22Rv1 (cell line): ENCODE data around the gene NADSYN1.

Experiments
- ZFX ChIP-seq: fragments of 450-650 bp; IDR thresholded peaks from 2 replicates; pipeline ENCODE4 v1.6.1; 2017; ENCODE audit warnings: antibody characterized with exemption, borderline replicate concordance
- TF ChIP-seq, protein P1 (sequence below): fragments of 450-650 bp; IDR thresholded peaks from 2 replicates; pipeline ENCODE4 v1.5.1; 2017; ENCODE audit warnings: mild to moderate bottlenecking

DNA sequence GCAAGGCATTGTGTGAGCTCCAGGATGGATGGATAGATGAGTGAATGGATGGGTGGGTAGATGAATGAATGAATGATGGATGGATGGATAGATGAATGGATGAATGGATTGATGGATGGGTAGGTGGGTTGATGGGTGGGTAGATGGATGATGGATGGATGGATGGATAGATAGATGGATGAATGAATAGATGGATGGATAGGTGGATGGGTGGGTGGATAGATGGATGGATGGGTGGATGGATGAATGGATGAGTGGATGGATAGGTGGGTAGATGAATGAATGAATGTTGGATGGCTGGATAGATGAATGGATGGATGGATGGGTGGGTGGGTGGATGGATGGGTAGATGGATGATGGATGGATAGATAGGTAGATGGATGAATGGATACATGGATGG, 38.4 kb upstream of the NADSYN1 start:
- TF ChIP-seq, protein P1, sequence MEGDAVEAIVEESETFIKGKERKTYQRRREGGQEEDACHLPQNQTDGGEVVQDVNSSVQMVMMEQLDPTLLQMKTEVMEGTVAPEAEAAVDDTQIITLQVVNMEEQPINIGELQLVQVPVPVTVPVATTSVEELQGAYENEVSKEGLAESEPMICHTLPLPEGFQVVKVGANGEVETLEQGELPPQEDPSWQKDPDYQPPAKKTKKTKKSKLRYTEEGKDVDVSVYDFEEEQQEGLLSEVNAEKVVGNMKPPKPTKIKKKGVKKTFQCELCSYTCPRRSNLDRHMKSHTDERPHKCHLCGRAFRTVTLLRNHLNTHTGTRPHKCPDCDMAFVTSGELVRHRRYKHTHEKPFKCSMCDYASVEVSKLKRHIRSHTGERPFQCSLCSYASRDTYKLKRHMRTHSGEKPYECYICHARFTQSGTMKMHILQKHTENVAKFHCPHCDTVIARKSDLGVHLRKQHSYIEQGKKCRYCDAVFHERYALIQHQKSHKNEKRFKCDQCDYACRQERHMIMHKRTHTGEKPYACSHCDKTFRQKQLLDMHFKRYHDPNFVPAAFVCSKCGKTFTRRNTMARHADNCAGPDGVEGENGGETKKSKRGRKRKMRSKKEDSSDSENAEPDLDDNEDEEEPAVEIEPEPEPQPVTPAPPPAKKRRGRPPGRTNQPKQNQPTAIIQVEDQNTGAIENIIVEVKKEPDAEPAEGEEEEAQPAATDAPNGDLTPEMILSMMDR: no peak
- TF ChIP-seq ZFX: no peak
